Suprapubic skin (tissue), 4 donors: ENCODE data around the gene VWA2. TPM values are rescaled to one million over a fixed set of nuclear protein-coding genes. Genes with fewer than 3 reads are reported as not detected.
"Not testable (repeated sequence)": the region's sequence is repeated elsewhere in the genome, so short reads cannot be mapped to it uniquely, and the experiment has no call there.

ENCODE experiments used
- DNase-seq, 2 donors: peaks; one replicate each; pipeline ENCODE4 v3.0.0-alpha.2; 2019; ENCODE audit warnings: low spot score in 2 of 2
- H3K27ac ChIP-seq: fragments of 200-600 bp; sonication (generic); one replicate; pipeline ENCODE4 v1.5.1; 2019
- H3K27me3 ChIP-seq: fragments of 200-600 bp; sonication (generic); one replicate; pipeline ENCODE4 v1.5.1; 2019
- H3K36me3 ChIP-seq: fragments of 200-600 bp; sonication (generic); one replicate; pipeline ENCODE4 v1.5.1; 2019
- H3K4me1 ChIP-seq: fragments of 200-600 bp; sonication (generic); one replicate; pipeline ENCODE4 v1.5.1; 2019
- H3K4me3 ChIP-seq: fragments of 200-600 bp; sonication (generic); one replicate; pipeline ENCODE4 v1.5.1; 2019; ENCODE audit warnings: mild to moderate bottlenecking
- H3K9me3 ChIP-seq: fragments of 200-600 bp; sonication (generic); one replicate; pipeline ENCODE4 v1.5.1; 2019
- CTCF ChIP-seq, 2 donors: fragments of 200-600 bp in 1 of 2; fragments of 450-650 bp in 1 of 2; sonication (generic) in 1 of 2; IDR thresholded peaks; one replicate each; pipeline ENCODE4 v1.5.1; 2016 to 2019; ENCODE audit warnings: antibody characterized with exemption in 2 of 2, mild to moderate bottlenecking in 1 of 2, moderate library complexity in 1 of 2
- EP300 ChIP-seq: sonication (generic); formaldehyde crosslinking; IDR thresholded peaks from one replicate; pipeline ENCODE4 v1.6.1; 2017; ENCODE audit warnings: antibody characterized with exemption
- POLR2A ChIP-seq, 2 donors: fragments of 450-650 bp; IDR thresholded peaks; one replicate each; pipeline ENCODE4 v1.6.1; 2017; ENCODE audit warnings: antibody characterized with exemption in 2 of 2, mild to moderate bottlenecking in 2 of 2, moderate library complexity in 2 of 2
- POLR2AphosphoS5 ChIP-seq, 3 donors: sonication (generic); formaldehyde crosslinking; IDR thresholded peaks; one replicate each; pipeline ENCODE4 v1.6.1; 2017; ENCODE audit warnings: antibody characterized with exemption in 3 of 3
- WGBS: methylation state at CpG from one replicate; pipeline ENCODE4 v1.1.5; 2018; 5-methylcytosine and 5-hydroxymethylcytosine counted together
- total RNA-seq, 4 donors: library from RNA; depleted of rRNA; stranded (reverse); fragments of >200 nt; gene quantifications; one replicate each; pipeline ENCODE4 v1.1.0, GENCODE V29; 2016

VWA2 gene
- total RNA-seq, 4 donors from 2014 or later: 15.7 to 31.0 (median 20.2) TPM

GRCh38 chr10:114328441-114328812, 89.4 kb downstream of the VWA2 start:
- Histone ChIP-seq H3K36me3 (peaks cover 2% of the 10 kb centered on the region), H3K27ac (no peak overlapping the region), H3K27me3 (no peaks in the 10 kb centered on the region), H3K4me1 (peaks cover 18% of the 10 kb centered on the region), H3K9me3 (no peaks in the 10 kb centered on the region), H3K4me3 (no peak overlapping the region)
- DNase-seq: no peak
- TF ChIP-seq POLR2A (IDR thresholded peaks at IDR 0.05): no peak
- no peak for TF ChIP-seq EP300
- TF ChIP-seq CTCF (IDR thresholded peaks at IDR 0.05): no peak
- TF ChIP-seq POLR2AphosphoS5 (IDR thresholded peaks at IDR 0.05): no peak
- 74% methylated on average over 4 of the region's 6 CpGs for WGBS

GRCh38 chr10:114328874-114329273, 89.8 kb downstream of the VWA2 start:
- no peak for DNase-seq
- WGBS: 36% methylated on average over 6 of the region's 6 CpGs
- no peak for TF ChIP-seq EP300
- TF ChIP-seq POLR2A (IDR thresholded peaks at IDR 0.05): no peak
- TF ChIP-seq POLR2AphosphoS5 (IDR thresholded peaks at IDR 0.05): no peak
- no peak for TF ChIP-seq CTCF (IDR thresholded peaks at IDR 0.05)
- no peak overlapping the region for H3K4me3 ChIP-seq
- H3K27ac ChIP-seq: no peak overlapping the region
- no peaks in the 10 kb centered on the region for H3K27me3 ChIP-seq
- H3K36me3 ChIP-seq: peaks cover 2% of the 10 kb centered on the region
- peaks cover 22% of the 10 kb centered on the region for H3K4me1 ChIP-seq
- H3K9me3 ChIP-seq: no peaks in the 10 kb centered on the region

DNA sequence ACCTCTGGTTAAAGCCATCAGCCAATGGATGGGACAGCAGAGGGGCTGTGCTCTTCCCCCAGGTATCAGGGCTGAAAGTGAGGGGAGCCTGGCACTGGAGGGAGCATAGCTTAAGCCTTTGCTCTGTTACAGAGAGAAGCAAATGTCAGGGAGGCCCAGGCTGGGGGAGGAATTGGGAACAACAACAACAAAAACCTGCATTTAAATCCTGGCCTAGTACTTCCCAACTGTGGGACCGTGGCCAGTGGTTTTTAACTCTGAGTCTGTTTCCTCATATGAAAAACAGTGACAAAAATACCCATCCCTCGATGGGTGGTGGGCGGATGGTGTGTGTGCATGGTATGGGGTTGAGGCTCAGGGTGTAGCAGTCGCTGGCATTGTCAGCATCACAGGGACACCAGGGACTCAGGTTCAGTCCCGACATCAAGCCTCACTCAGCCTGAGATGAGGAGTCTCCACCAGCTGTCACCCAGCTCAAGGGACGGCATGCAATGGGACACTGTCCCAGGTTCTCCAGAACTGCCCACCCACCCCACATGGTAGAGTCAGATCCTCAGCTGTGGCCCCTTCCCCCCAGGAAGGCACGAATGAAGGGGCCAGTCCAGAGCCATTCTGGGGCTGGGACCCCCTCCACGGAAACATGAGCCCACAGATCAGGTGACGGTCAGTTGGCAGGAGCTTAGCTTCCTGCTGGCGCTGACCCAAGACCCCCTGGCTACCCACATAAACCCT, 90.7 kb downstream of the VWA2 start:
- no peak for DNase-seq
- WGBS: 49% methylated on average over 6 of the region's 10 CpGs

GRCh38 chr10:114332301-114333192, 93.5 kb downstream of the VWA2 start:
- peaks cover 41% of the 10 kb centered on the region for H3K4me1 ChIP-seq
- no peaks in the 10 kb centered on the region for H3K36me3 ChIP-seq
- no peaks in the 10 kb centered on the region for H3K9me3 ChIP-seq
- TF ChIP-seq POLR2AphosphoS5 (IDR thresholded peaks at IDR 0.05) (no peak), EP300 (no peak), CTCF (IDR thresholded peaks at IDR 0.05) (no peak), POLR2A (IDR thresholded peaks at IDR 0.05) (no peak)
- WGBS: 52% methylated on average over 14 of the region's 14 CpGs
- no peak for DNase-seq
- H3K4me3 ChIP-seq: no peak overlapping the region
- H3K27me3 ChIP-seq: no peaks in the 10 kb centered on the region
- no peak overlapping the region for H3K27ac ChIP-seq

More for the DNA sequence above, 90.7 kb downstream of the VWA2 start:
- Histone ChIP-seq H3K36me3 (peaks cover 2% of the 10 kb centered on the region), H3K27ac (no peak overlapping the region), H3K9me3 (no peaks in the 10 kb centered on the region), H3K4me1 (peaks cover 24% of the 10 kb centered on the region), H3K4me3 (no peak overlapping the region), H3K27me3 (no peaks in the 10 kb centered on the region)
- TF ChIP-seq CTCF (IDR thresholded peaks at IDR 0.05) (no peak), POLR2A (IDR thresholded peaks at IDR 0.05) (no peak), POLR2AphosphoS5 (IDR thresholded peaks at IDR 0.05) (no peak), EP300 (no peak)

DNA sequence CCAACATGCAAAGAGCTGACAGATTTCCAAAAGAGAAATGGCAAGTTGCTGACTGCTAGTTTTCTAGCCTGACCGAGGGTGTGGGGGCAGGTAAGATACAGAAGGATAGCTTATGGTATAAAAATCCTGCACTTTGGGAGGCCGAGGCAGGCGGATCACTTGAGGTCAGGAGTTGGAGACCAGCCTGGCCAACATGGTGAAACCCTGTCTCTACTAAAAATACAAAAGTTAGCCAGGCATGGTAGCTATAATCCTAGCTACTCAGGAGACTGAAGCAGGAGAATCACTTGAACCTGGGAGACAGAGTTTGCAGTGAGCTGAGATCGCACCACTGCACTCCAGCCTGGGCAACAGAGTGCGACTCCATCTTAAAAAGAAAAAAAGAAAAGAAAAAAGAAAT, 94.4 kb downstream of the VWA2 start:
- not testable (repeated sequence) for H3K27ac ChIP-seq, H3K27me3 ChIP-seq, H3K9me3 ChIP-seq, DNase-seq, H3K36me3 ChIP-seq, H3K4me3 ChIP-seq
- WGBS: 90% methylated on average over 5 of the region's 5 CpGs
- H3K4me1 ChIP-seq: peaks cover 44% of the 10 kb centered on the region
